Activated CD8-positive, alpha-beta memory T cell treated with anti-CD3 and anti-CD28 coated beads, Interleukin-2, amount 50 U/mL, for 24 hours (primary cell): ENCODE data around the gene TRIM54.
"Not testable (repeated sequence)": the region's sequence is repeated elsewhere in the genome, so short reads cannot be mapped to it uniquely, and the experiment has no call there.

Source experiments
- DNase-seq: peaks from one replicate; pipeline ENCODE4 v3.0.0-alpha.2; 2020; ENCODE audit errors: extremely low read depth

TRIM54 gene

GRCh38 chr2:27256855-27257454 is 25.3 kb upstream of the TRIM54 start:
- DNase-seq = no peak

DNA sequence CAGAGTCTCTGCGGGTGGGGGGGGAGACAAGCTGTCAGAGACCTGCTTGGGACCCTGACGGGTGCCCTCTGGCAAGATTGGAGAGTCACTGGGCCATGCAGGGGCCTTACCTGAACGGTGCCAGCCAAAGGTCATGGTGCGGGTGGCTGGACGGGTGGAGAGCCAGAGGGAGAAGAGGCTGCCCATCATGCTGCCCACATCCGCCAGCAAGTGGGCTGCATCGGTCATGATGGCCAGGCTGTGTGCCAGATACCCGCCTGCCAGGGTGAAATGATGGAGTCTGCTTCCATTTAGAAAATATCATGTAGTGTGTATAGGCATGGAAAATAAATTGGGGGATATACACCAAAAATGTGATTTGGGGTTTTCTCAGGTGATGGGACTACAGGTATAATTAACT is 24.2 kb upstream of the TRIM54 start:
- no peak for DNase-seq

DNA sequence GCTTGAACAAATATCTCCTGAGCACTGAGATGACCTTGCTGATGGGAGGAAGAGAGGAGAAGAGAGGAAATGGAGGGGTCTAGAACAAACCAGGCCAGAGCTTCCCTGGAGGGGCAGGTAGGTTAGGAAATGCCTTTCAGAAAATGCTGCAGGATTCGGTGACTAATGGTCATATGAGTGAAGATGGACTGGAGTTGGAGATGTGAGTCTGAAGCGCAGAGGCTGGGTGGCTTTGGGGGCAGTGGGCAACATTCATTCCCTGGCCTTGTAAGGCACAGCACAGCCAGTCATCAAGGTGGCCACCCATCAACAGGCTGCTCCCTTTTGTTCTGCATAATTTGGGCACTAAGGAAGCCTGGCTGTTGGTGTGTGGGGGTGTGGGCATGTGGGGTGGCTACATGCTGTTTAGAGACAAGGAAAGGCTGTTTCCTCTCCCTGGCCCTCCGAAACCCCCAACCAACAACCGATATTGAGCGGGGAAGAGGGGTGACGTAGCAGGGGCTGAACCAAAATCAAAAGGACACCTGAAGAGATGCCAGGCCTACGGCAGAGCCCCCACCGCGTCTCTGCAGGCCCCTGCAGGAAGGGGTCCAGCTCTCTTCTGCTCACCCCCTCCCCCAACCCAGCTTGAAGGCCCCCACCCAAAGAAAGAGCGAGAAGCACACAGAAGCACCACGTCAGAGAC is 20.8 kb upstream of the TRIM54 start:
- no peak for DNase-seq

DNA sequence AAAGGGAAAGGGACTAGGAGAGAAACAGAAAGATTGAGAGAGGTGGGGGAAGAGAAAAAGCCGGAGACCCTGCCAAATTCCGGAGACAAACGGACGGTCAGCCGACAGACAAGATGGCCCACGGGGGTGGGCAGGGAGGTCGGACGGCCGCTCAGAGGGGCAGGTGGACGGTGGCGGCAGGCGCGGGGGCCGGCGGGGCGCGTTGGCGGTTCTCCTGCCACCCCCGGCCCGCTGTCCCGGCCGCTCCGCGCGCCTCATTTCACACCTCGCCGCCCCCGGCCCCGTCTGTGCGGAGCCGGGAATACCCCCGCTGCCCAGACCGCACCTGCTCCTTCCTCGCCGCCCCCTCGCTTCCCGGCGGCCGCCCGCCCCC is 20.3 kb upstream of the TRIM54 start:
- DNase-seq = no peak

- no peak for DNase-seq
Measured at GRCh38 chr2:27262379-27263286, 19.6 kb upstream of the TRIM54 start, which contains the start of gene SLC30A3. SLC30A3 (minus strand) TSS chr2:27263047; CDS start chr2:27262906, 141 bp downstream.

DNA sequence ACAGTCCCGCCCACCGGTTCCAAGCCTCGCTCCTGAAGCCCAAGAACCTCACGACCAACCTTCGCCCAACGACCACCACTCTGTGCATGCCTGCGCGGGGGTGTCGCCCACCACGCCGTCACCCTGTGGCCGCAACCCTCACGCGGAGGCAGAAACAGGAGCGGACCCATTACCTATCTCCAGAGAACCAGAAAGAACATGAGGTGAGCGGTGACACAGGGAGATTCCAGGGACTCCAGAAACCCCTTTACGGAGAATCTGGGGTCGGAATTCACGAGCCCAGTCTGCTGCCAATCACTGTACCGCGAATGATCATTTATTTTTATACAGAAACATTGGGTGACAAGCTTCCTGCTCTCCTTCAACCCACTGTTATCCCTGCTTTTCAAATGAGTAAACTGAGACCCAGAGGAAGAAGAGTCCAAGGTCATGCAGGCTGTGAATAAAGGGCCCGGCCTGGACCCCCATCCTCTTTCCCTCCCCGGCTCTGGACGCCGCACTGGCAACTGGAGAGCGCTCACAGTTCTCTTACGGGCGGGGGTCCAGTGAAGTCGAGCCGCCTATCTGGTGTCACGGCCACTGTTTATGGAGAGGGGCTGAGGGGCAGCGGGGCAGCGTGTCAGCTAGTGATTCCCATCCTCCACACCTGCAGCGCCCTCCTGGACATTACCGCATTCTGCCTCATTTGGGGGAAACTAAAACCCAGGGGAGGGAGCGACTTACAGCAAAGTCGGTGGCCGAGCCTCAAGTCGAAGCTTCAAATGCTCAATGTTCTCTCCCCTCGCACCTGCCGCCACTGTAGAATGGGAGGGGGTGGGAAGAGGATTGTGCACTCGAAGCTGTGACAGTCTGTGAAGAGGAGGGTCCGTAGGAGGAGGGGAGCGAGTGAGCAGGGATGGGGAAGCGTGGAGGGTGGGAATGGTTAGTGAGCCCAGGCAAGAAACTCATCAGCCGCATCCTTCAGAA is 18.7 kb upstream of the TRIM54 start:
- no peak for DNase-seq

GRCh38 chr2:27264253-27264752 is 17.9 kb upstream of the TRIM54 start:
- DNase-seq = no peak

- no peak for DNase-seq
Measured at GRCh38 chr2:27264753-27265535, 17.3 kb upstream of the TRIM54 start.

- no peak for DNase-seq
Measured at GRCh38 chr2:27265536-27265870, 16.7 kb upstream of the TRIM54 start.

DNA sequence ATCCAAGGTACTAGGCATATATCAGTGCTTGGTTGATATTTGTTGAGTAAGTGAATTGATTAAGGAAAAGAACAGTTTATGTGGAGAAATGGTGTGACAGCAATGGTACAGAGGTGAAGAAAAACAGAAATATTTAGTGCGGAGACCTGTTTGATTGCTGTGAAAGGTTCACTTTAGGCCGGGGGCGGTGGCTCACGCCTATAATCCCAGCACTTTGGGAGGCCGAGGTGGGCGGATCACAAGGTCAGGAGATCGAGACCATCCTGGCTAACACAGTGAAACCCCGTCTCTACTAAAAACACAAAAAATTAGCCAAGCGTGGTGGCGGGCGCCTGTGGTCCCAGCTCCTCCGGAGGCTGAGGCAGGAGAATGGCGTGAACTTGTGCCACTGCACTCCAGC is 13.9 kb upstream of the TRIM54 start:
- DNase-seq = not testable (repeated sequence)

GRCh38 chr2:27270131-27270530 is 12.1 kb upstream of the TRIM54 start:
- DNase-seq = no peak

DNA sequence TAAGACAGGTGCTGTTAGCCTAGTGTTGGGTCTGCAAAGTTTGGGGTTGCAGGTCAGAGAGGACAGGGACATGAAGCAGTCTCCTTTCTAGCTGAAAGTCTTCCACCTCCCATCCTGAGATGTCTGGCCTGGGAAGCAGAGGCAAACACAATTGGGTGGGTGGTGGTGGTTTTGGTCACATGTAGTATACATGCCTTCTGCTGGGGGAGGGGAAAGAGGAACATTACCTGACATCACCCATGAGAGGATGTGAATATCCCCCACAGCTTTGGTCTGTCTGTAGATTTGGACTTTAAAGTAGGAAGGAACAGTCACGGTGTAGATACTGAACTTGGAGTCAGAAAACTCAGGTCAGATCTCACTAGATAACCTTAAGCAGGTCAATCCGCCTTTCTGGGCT is 11.6 kb upstream of the TRIM54 start:
- DNase-seq = no peak

GRCh38 chr2:27271631-27272340 is 10.4 kb upstream of the TRIM54 start:
- no peak for DNase-seq

- not testable (repeated sequence) for DNase-seq
Measured at GRCh38 chr2:27272537-27273522, 9.4 kb upstream of the TRIM54 start.

- no peak for DNase-seq
Measured at GRCh38 chr2:27275211-27276150, 6.7 kb upstream of the TRIM54 start, which contains the start of gene DNAJC5G. DNAJC5G (plus strand) TSS chr2:27275433; CDS start chr2:27276729, 1,296 bp downstream.

- no peak for DNase-seq
Measured at GRCh38 chr2:27278010-27278409, 4.2 kb upstream of the TRIM54 start.

DNA sequence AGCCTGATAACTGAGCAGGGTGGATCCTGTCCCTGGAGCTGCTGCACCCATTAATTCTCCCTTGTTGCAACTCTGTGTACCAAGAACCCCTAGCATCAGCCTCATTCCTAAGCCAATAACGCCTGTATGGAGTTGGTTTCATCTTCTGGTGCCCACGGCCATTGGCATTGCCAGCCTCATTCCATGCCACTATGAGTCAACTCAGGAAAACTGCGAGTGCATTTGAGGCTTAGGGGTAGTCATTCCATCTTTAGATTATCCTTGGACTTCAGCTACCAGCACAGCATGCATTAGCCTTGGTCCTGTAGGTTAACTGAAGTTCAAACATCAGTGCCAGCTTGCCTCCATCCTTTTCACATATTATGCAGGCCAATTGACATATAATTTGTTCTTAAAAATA is 1.4 kb upstream of the TRIM54 start:
- DNase-seq = no peak
